ENCODE results near the gene RAB24. TPM values are rescaled to one million over a fixed set of nuclear protein-coding genes. Genes with fewer than 3 reads are reported as not detected.

RAB24 gene
- total and polyA plus RNA-seq, 3 donors from 2014 or later, result 19.2 to 29.4 (median 25.5) TPM

GRCh38 chr5:177319913-177320588 is 16.5 kb upstream of the RAB24 start:
- no peaks in the 10 kb centered on the region for H3K27me3 ChIP-seq
- peaks cover under 1% of the 10 kb centered on the region for H3K4me1 ChIP-seq
- no peak overlapping the region for H3K4me3 ChIP-seq
- no peak for DNase-seq
- no peaks in the 10 kb centered on the region for H3K36me3 ChIP-seq (ENCODE audit: low read depth, missing control alignments)
- TF ChIP-seq POLR2A (IDR thresholded peaks at IDR 0.05), result no peak
- TF ChIP-seq CTCF (IDR thresholded peaks at IDR 0.05), result no peak
- no peaks in the 10 kb centered on the region for H3K9me3 ChIP-seq
- 94 to 95% methylated on average over 7 to 14 of the region's 14 CpGs for WGBS, 2 donors
- H3K27ac ChIP-seq, result no peak overlapping the region
- intact Hi-C loops (cut with DNase I; ENCODE audit: low total_unique reads), result no loop called here

- no peaks in the 10 kb centered on the region for H3K9me3 ChIP-seq
- no peak for TF ChIP-seq POLR2A (IDR thresholded peaks at IDR 0.05)
- peak; percentile 67 to 81 (median 68) for TF ChIP-seq CTCF (IDR thresholded peaks at IDR 0.05)
- intact Hi-C loops (cut with DNase I; ENCODE audit: low total_unique reads), result no loop called here
- no peaks in the 10 kb centered on the region for H3K36me3 ChIP-seq (ENCODE audit: low read depth, missing control alignments)
- 51 to 62% methylated on average over 7 of the region's 7 CpGs for WGBS, 2 donors
- DNase-seq, result peak; percentile 87
- H3K27ac ChIP-seq, result no peak overlapping the region
- no peak overlapping the region for H3K4me3 ChIP-seq
- H3K4me1 ChIP-seq, result peaks cover 10% of the 10 kb centered on the region
- H3K27me3 ChIP-seq, result no peaks in the 10 kb centered on the region
Measured at GRCh38 chr5:177317959-177318377, 14.4 kb upstream of the RAB24 start.

- H3K9me3 ChIP-seq, result no peaks in the 10 kb centered on the region
- DNase-seq, result no peak
- H3K27me3 ChIP-seq, result no peaks in the 10 kb centered on the region
- no peak overlapping the region for H3K27ac ChIP-seq
- TF ChIP-seq CTCF (IDR thresholded peaks at IDR 0.05) (no peak), POLR2A (IDR thresholded peaks at IDR 0.05) (no peak)
- no peaks in the 10 kb centered on the region for H3K36me3 ChIP-seq (ENCODE audit: low read depth, missing control alignments)
- 78 to 98% methylated on average over 3 of the region's 3 CpGs for WGBS, 2 donors
- H3K4me3 ChIP-seq, result no peak overlapping the region
- intact Hi-C loops (cut with DNase I; ENCODE audit: low total_unique reads), result no loop called here
- H3K4me1 ChIP-seq, result peaks cover 24% of the 10 kb centered on the region
Measured at GRCh38 chr5:177316005-177316404, 12.5 kb upstream of the RAB24 start.

- no peaks in the 10 kb centered on the region for H3K36me3 ChIP-seq (ENCODE audit: low read depth, missing control alignments)
- H3K4me3 ChIP-seq, result no peak overlapping the region
- intact Hi-C loops (cut with DNase I; ENCODE audit: low total_unique reads), result no loop called here
- no peak for DNase-seq
- peaks cover 28% of the 10 kb centered on the region for H3K4me1 ChIP-seq
- H3K9me3 ChIP-seq, result no peaks in the 10 kb centered on the region
- 70 to 86% methylated on average over 2 to 7 of the region's 7 CpGs for WGBS, 2 donors
- no peak for TF ChIP-seq POLR2A (IDR thresholded peaks at IDR 0.05)
- no peak for TF ChIP-seq CTCF (IDR thresholded peaks at IDR 0.05)
- H3K27me3 ChIP-seq, result no peaks in the 10 kb centered on the region
- no peak overlapping the region for H3K27ac ChIP-seq
Measured at GRCh38 chr5:177315411-177315810, 11.9 kb upstream of the RAB24 start.
